Uterus (tissue), 2 donors: ENCODE results near the gene AHI1.

Experiments used
- POLR2A ChIP-seq, 2 donors: fragments of 450-650 bp; IDR thresholded peaks; one replicate each; pipeline ENCODE4 v1.6.1; 2016; ENCODE audit warnings: antibody characterized with exemption in 2 of 2, mild to moderate bottlenecking in 1 of 2, moderate library complexity in 1 of 2
- TF ChIP-seq, protein P1 (sequence below), 4 experiments: fragments of 200-600 bp in 2 of 4; fragments of 450-650 bp in 2 of 4; sonication (generic) in 2 of 4; IDR thresholded peaks; one replicate each; pipeline ENCODE4 v1.5.1; 2016 to 2019; ENCODE audit warnings: antibody characterized with exemption in 4 of 4, mild to moderate bottlenecking in 2 of 4, moderate library complexity in 1 of 4

DNA sequence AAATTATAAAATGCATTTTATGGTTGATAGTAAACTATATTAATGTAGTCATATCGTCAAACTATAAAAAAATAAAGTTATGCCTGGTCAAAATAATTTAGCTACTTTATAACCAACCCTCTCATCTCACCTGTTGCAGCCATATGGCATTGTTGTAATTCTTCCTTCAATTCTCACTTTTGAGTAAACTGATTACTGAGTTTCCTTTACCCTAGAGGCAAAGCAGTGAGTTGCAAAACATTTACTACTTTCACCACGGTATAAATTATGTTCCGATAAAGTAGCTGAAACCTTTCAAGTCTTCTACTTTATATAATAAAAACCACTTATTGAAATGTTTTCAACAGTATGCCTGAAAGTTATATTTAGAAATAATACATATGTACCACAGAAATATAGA, 113.8 kb downstream of the AHI1 start:
- TF ChIP-seq POLR2A (IDR thresholded peaks at IDR 0.05), result no peak
- TF ChIP-seq, protein P1, sequence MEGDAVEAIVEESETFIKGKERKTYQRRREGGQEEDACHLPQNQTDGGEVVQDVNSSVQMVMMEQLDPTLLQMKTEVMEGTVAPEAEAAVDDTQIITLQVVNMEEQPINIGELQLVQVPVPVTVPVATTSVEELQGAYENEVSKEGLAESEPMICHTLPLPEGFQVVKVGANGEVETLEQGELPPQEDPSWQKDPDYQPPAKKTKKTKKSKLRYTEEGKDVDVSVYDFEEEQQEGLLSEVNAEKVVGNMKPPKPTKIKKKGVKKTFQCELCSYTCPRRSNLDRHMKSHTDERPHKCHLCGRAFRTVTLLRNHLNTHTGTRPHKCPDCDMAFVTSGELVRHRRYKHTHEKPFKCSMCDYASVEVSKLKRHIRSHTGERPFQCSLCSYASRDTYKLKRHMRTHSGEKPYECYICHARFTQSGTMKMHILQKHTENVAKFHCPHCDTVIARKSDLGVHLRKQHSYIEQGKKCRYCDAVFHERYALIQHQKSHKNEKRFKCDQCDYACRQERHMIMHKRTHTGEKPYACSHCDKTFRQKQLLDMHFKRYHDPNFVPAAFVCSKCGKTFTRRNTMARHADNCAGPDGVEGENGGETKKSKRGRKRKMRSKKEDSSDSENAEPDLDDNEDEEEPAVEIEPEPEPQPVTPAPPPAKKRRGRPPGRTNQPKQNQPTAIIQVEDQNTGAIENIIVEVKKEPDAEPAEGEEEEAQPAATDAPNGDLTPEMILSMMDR (IDR thresholded peaks at IDR 0.05), result no peak
